Left lung (tissue), 10 donors: ENCODE results near the gene BRD7. TPM values are rescaled to one million over a fixed set of nuclear protein-coding genes. Genes with fewer than 3 reads are reported as not detected.
A peak's percentile ranks its signal among the peaks of the same experiment; 100 is the strongest.

Source experiments
- ATAC-seq: fragments of 200-7000 bp; cut with Tn5 transposase; one replicate; pipeline ENCODE4 v1.9.1; 2020; ENCODE audit warnings: moderate library complexity
- DNase-seq, 4 donors: peaks; one replicate each; pipeline ENCODE4 v3.0.0-alpha.2; 2013 to 2020
- H3K27ac ChIP-seq, 2 donors: fragments of 200-600 bp; sonication (generic) in 1 of 2; one replicate each; pipeline versions ENCODE4 v1.5.0 to v1.8.0; 2020 to 2021
- H3K27me3 ChIP-seq, 2 donors: fragments of 200-600 bp; sonication (generic) in 1 of 2; one replicate each; pipeline versions ENCODE4 v1.5.0 to v1.8.0; 2020 to 2021
- H3K36me3 ChIP-seq, 2 donors: fragments of 200-600 bp; sonication (generic) in 1 of 2; one replicate each; pipeline versions ENCODE4 v1.5.0 to v1.8.0; 2020 to 2021
- H3K4me1 ChIP-seq, 2 donors: fragments of 200-600 bp; one replicate each; pipeline ENCODE4 v1.8.0; 2021
- H3K4me3 ChIP-seq, 2 donors: fragments of 200-600 bp; sonication (generic) in 1 of 2; one replicate each; pipeline versions ENCODE4 v1.5.0 to v1.8.0; 2020 to 2021; ENCODE audit warnings: mild to moderate bottlenecking in 1 of 2
- H3K9me3 ChIP-seq, 2 donors: fragments of 200-600 bp; sonication (generic) in 1 of 2; one replicate each; pipeline versions ENCODE4 v1.5.0 to v1.8.0; 2020 to 2021
- intact Hi-C, 2 donors: fragments of 100-400 bp; cut with DNase I; formaldehyde crosslinking; loops; one replicate each; pipeline versions ENCODE4 v1.11.2 to v1.14.2; 2022
- polyA plus RNA-seq, 6 donors: library from polyadenylated mRNA; unstranded; fragments of 120-200 nt; gene quantifications; one replicate each; pipeline ENCODE4 v1.2.1, GENCODE V29; 2013; ENCODE audit not compliant: insufficient read length in 6 of 6
- total RNA-seq, 2 donors: library from RNA; stranded (reverse); fragmentation: NEBNext Ultra II Directional; extraction: Animal tissue kit (Norgen Biotek cat#: 25700); gene quantifications; one replicate each; pipeline ENCODE4 v1.2.1, GENCODE V29; 2021
- TF ChIP-seq, protein P1 (sequence below), 2 donors: fragments of 200-600 bp; sonication (generic) in 1 of 2; IDR thresholded peaks; one replicate each; pipeline versions ENCODE4 v1.5.0 to v1.8.0; 2021; ENCODE audit warnings: antibody characterized with exemption in 2 of 2
- donor health status: DM: no; HTN: yes; CAD: no.
- donor health status: DM: no; HTN: no; CAD: no.

BRD7 gene
- total and polyA plus RNA-seq, 8 donors: 59.8 to 113 (median 97.6) TPM

DNA sequence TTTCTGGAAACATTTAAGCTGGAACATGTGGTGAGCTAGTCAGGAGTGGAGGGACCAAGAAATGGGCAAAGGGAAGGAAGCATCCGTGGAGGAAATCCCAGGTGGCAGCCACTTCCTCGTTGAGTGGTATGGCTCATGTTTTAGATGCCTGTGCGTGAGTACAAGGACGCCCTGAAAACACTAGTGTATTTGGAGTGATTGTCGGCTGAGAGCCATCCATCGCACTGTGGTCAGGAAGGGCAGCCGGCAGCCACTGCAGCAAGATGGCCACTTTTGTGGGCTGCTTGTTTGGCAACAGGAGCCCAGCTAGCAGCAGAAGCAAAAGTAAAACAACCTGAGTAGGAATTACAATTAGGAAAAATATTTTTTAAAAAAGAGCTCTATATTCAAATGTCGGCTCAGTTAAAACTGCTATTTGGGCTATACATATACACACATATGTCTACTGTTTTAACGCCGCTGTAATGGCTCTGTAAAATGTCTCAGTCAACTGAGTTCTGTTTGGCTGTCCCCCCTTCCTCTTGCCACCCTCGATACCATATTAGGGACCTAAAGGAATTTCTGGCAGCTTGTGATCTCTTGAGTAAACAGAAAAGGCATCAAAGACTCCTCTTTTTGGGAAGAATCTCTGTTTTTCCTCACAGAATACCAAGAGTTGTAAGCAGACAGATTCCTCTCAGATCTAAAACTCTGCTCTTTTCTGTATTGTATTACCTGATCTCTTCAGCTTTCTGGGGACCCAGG lies 39.2 kb downstream of the BRD7 start:
- DNase-seq: peak in 1 of 4 donors; percentile 36
- peaks cover 0 to 24% of the 10 kb centered on the region in 2 donors for H3K4me1 ChIP-seq
- peak; percentile 61 for ATAC-seq
- no peaks in the 10 kb centered on the region for H3K9me3 ChIP-seq
- intact Hi-C loops: no loop called here
- TF ChIP-seq, protein P1, sequence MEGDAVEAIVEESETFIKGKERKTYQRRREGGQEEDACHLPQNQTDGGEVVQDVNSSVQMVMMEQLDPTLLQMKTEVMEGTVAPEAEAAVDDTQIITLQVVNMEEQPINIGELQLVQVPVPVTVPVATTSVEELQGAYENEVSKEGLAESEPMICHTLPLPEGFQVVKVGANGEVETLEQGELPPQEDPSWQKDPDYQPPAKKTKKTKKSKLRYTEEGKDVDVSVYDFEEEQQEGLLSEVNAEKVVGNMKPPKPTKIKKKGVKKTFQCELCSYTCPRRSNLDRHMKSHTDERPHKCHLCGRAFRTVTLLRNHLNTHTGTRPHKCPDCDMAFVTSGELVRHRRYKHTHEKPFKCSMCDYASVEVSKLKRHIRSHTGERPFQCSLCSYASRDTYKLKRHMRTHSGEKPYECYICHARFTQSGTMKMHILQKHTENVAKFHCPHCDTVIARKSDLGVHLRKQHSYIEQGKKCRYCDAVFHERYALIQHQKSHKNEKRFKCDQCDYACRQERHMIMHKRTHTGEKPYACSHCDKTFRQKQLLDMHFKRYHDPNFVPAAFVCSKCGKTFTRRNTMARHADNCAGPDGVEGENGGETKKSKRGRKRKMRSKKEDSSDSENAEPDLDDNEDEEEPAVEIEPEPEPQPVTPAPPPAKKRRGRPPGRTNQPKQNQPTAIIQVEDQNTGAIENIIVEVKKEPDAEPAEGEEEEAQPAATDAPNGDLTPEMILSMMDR (IDR thresholded peaks at IDR 0.05): no peak
- no peak overlapping the region for H3K4me3 ChIP-seq
- peaks cover 0 to 74% of the 10 kb centered on the region in 2 donors for H3K36me3 ChIP-seq
- no peaks in the 10 kb centered on the region for H3K27me3 ChIP-seq
- peak overlapping the region in 1 of 2 donors; percentile 5 for H3K27ac ChIP-seq

DNA sequence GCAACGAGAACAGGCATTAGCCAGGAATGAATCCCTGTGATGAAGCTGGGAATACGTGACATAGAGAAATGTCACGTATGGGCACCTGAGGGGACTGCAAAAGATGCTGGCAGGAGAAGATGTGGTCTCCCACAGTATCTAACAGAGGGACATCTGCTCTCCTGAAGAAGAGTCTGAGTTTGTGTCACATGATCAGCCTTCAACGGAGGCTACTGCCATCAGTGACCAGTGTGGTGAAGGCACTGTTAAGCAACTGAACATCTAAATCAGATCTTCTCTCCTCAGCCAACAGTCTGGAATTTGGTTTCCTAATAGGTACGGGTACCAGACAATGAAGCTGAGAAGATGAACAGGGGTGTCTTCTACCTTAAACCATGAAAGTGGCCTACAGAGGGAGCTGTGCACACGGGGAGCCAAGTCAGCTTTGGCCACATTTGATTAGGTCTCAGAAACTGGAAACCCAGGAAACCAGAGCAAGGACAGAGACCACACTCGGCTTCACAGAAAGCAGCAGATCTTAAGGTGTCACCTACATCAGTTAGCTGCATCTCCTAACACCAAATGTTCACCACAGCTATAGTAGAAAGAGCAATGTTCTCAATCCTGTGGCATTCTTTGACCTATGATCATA lies 41.8 kb downstream of the BRD7 start:
- no peaks in the 10 kb centered on the region for H3K9me3 ChIP-seq
- no peaks in the 10 kb centered on the region for H3K27me3 ChIP-seq
- no peak overlapping the region for H3K27ac ChIP-seq
- H3K36me3 ChIP-seq: peaks cover 0 to 75% of the 10 kb centered on the region in 2 donors
- peaks cover 0 to 27% of the 10 kb centered on the region in 2 donors for H3K4me1 ChIP-seq
- no peak overlapping the region for H3K4me3 ChIP-seq
- intact Hi-C loops: no loop called here
- ATAC-seq (peak; percentile 42), DNase-seq (no peak)
- TF ChIP-seq, protein P1 (IDR thresholded peaks at IDR 0.05): peak in 1 of 2 donors; percentile 14

DNA sequence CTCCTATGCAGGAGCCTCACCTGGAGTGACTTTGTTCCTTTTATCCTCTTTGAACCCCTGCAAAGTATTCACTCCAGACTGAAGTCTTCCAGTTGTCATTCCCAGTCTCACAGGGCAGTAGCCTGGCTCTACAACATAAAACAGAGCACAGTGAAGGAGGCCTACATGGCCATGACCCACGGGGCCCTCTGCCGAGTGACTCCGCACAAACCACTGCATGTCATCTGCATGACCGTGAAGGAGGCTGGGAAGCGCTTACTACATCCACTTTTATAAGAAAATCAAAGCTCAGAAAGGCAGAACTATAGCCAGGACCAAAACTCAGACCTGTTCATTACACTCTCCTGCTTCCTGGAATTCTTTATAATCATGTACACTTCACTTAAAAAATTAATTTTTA lies 42.5 kb downstream of the BRD7 start:
- no peaks in the 10 kb centered on the region for H3K27me3 ChIP-seq
- H3K9me3 ChIP-seq: no peaks in the 10 kb centered on the region
- H3K27ac ChIP-seq: no peak overlapping the region
- H3K4me1 ChIP-seq: peaks cover 0 to 27% of the 10 kb centered on the region in 2 donors
- ATAC-seq (no peak), DNase-seq (no peak)
- intact Hi-C loops: no loop called here
- peaks cover 0 to 76% of the 10 kb centered on the region in 2 donors for H3K36me3 ChIP-seq
- TF ChIP-seq, protein P1 (IDR thresholded peaks at IDR 0.05): no peak
- H3K4me3 ChIP-seq: no peak overlapping the region

DNA sequence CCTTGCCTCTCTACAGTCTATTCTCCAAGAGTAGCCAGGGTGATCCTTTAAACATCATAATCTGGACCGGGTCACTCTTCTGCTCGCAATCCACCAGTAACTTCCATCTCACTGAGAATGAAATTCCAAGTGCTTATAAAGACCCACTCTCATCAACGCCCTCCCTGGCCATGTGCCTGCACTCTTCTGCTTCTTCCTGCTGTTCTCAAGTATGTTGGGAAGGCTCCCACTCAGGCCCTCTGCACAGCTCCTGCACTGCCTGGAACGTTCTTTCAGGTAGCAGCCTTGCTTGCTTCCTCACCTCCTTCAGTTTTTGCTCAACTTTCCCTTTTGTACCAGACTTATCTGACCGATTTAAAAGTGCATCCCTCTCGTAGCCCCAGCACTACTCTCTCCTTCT lies 44.4 kb downstream of the BRD7 start:
- ATAC-seq: peak; percentile 60
- TF ChIP-seq, protein P1 (IDR thresholded peaks at IDR 0.05): no peak

DNA sequence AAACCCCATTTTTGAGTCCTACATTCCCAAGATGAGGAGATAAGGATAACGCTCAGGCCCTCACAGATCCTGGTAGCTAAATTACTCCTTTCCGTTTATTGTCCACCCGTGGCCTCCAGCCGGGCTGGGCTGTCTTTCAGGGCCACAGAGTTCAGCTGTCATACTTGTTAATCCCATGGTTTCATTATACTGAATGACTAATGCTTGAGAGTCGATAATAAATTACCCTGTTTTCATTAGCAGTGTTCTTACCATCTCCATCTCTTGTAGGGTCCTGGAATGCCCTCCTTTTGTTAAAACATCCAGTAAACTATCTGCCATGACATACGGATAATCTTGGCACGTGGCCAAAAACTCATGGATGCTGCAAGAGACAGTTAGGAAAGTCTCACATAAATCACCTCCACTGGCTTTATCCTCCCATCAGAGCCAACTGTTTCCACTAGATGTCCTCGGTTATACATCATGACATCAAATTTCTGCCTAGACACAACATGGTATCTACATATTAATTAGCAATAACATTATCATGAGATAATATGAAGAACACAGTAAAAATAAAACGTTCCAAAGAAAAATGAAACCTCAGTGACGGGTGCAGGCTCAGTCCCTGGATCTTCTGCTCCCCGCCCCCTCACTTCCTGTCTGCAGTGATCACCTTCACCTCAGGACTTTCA lies 45.3 kb downstream of the BRD7 start:
- Histone ChIP-seq H3K27me3 (no peaks in the 10 kb centered on the region), H3K36me3 (peaks cover 0 to 93% of the 10 kb centered on the region in 2 donors), H3K4me3 (no peak overlapping the region), H3K9me3 (no peaks in the 10 kb centered on the region), H3K4me1 (peaks cover 0 to 16% of the 10 kb centered on the region in 2 donors), H3K27ac (peak overlapping the region in 1 of 2 donors; percentile 38)
- TF ChIP-seq, protein P1 (IDR thresholded peaks at IDR 0.05): no peak
- intact Hi-C loops: no loop called here
- ATAC-seq (peak; percentile 24), DNase-seq (no peak)

More for the DNA sequence above, 44.4 kb downstream of the BRD7 start:
- Histone ChIP-seq H3K36me3 (peaks cover 0 to 91% of the 10 kb centered on the region in 2 donors), H3K4me1 (peaks cover 0 to 19% of the 10 kb centered on the region in 2 donors), H3K4me3 (no peak overlapping the region), H3K9me3 (no peaks in the 10 kb centered on the region), H3K27me3 (no peaks in the 10 kb centered on the region), H3K27ac (no peak overlapping the region)
- intact Hi-C loops: no loop called here
- DNase-seq: no peak
